Activated CD8-positive, alpha-beta T cell treated with anti-CD3 and anti-CD28 coated beads for 36 hours (primary cell): Measurements from ENCODE around the gene UBTF. TPM values are rescaled to one million over a fixed set of nuclear protein-coding genes. Genes with fewer than 3 reads are reported as not detected.

Source experiments
- ATAC-seq: fragments of 200-7000 bp; cut with Tn5 transposase; one replicate; pipeline ENCODE4 v1.10.0; 2021; ENCODE audit warnings: mild to moderate bottlenecking, moderate library complexity
- CTCF ChIA-PET: fragments of 350-600 bp; sonication (Branson Sonifier 250); formaldehyde crosslinking; loops from one replicate; lab custom pipeline; 2021; ENCODE audit warnings: antibody characterized with exemption; lab: Charles Lee
- POLR2A ChIA-PET: fragments of 350-600 bp; sonication (Branson Sonifier 250); formaldehyde crosslinking; loops from one replicate; lab custom pipeline; 2021; ENCODE audit warnings: antibody characterized with exemption; lab: Charles Lee
- DNase-seq: peaks from one replicate; pipeline ENCODE4 v3.0.0-alpha.2; 2020
- H3K27ac Mint-ChIP-seq: one replicate; pipeline ENCODE4 v1.8.0; 2021; ENCODE audit warnings: mild to moderate bottlenecking, mixed read lengths
- H3K27me3 Mint-ChIP-seq: one replicate; pipeline ENCODE4 v1.8.0; 2021; ENCODE audit warnings: mixed read lengths
- H3K36me3 Mint-ChIP-seq: one replicate; pipeline ENCODE4 v1.8.0; 2021; ENCODE audit warnings: low read depth, mixed read lengths
- H3K4me1 Mint-ChIP-seq: one replicate; pipeline ENCODE4 v1.8.0; 2021; ENCODE audit warnings: low read depth, mixed read lengths
- H3K4me3 Mint-ChIP-seq: one replicate; pipeline ENCODE4 v1.8.0; 2021; ENCODE audit warnings: mild to moderate bottlenecking, moderate library complexity, mixed read lengths
- H3K9me3 Mint-ChIP-seq: one replicate; pipeline ENCODE4 v1.8.0; 2021; ENCODE audit warnings: mixed read lengths
- intact Hi-C: fragments of 100-400 bp; cut with micrococcal nuclease; formaldehyde crosslinking; loops from one replicate; pipeline ENCODE4 v1.10.0; 2022
- total RNA-seq, 2 experiments: library from RNA; stranded (reverse); gene quantifications; one replicate each; pipeline ENCODE4 v1.2.3, GENCODE V29; 2021
- TF ChIP-seq, protein P1 (sequence below): fragments of 200-600 bp; IDR thresholded peaks from one replicate; pipeline ENCODE4 v1.8.0; 2022; ENCODE audit warnings: antibody characterized with exemption, mild to moderate bottlenecking

UBTF gene
- total RNA-seq, 2 experiments from 2014 or later: 129 to 135 TPM

DNA sequence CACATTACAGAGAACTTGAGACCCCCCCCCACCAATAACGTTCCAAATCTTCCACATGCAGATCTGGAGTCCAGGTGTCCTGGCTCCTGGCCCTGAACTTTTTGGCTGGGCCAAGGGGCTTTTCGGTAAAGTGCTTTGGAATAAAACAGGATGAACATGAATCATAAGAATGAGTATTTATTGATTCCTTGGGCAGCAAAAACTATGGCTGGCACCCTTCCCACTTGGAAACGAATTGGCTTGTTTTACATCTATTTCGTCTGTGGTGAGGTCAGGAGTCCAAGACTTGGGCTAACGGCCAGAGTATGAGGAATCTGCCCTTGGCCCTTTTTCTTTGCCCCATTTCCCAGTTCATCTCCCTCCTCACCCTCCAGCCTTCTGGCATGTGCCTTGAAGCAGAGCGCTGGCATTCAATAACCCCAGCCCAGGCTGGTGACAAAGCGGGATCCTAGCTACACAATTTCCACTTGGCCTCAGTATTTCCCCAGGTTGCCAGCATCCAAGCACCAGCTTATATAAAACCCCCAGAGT, 4.1 kb upstream of the UBTF start:
- peaks cover 4% of the 10 kb centered on the region for H3K36me3 Mint-ChIP-seq
- CTCF ChIA-PET: interaction anchor here (1.2 to 1.5 kb wide), 2 partner anchors 23 to 135 kb away, joined by 3 read pairs; no protein-coding TSS in a partner anchor
- no peaks in the 10 kb centered on the region for H3K27me3 Mint-ChIP-seq
- POLR2A ChIA-PET: interaction anchor here (1.0 kb wide), 1 partner anchor 95 kb away, joined by 3 read pairs; no protein-coding TSS in a partner anchor
- DNase-seq: no peak
- TF ChIP-seq, protein P1, sequence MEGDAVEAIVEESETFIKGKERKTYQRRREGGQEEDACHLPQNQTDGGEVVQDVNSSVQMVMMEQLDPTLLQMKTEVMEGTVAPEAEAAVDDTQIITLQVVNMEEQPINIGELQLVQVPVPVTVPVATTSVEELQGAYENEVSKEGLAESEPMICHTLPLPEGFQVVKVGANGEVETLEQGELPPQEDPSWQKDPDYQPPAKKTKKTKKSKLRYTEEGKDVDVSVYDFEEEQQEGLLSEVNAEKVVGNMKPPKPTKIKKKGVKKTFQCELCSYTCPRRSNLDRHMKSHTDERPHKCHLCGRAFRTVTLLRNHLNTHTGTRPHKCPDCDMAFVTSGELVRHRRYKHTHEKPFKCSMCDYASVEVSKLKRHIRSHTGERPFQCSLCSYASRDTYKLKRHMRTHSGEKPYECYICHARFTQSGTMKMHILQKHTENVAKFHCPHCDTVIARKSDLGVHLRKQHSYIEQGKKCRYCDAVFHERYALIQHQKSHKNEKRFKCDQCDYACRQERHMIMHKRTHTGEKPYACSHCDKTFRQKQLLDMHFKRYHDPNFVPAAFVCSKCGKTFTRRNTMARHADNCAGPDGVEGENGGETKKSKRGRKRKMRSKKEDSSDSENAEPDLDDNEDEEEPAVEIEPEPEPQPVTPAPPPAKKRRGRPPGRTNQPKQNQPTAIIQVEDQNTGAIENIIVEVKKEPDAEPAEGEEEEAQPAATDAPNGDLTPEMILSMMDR: no peak
- intact Hi-C loops: no loop called here
- no peaks in the 10 kb centered on the region for H3K9me3 Mint-ChIP-seq
- no peak overlapping the region for H3K4me3 Mint-ChIP-seq
- no peak overlapping the region for H3K27ac Mint-ChIP-seq
- peaks cover 4% of the 10 kb centered on the region for H3K4me1 Mint-ChIP-seq
- ATAC-seq: no peak

DNA sequence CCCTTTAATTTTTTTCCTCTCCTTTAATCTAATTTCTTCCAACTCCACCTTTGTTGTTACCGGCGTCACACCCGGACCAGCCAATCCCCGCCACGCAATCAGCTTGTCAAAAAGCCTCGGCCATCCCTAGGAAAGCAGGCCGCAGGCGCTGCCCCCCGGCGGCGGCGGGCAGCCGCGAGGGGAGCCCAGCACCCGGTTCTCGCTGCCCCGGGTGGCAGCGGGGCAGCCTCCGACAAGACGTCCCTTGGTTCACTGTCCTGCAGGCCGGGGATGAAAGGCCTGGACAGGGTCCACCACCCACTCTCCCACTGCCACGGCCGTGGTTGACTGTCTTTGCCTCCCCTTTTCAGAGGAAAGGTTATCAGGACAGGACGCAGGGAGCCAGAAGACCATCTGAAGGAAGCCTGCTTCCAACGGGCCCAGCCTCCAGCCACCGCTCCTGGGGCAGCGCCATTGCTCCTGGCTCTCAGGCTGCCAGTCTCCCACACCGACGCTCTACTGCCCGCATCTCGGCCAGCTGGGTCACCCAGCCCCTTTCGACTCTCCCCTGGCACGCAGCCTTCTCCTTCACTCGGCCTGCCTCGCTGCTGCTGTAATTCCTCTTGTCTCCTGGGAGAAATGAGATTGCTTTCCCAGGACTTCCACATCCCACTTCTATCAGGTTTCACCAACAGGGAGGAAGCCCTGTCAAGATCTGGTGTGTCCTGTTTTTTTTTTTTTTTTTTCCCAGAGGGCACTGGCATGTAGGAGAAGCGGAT, 2.8 kb upstream of the UBTF start:
- peaks cover 4% of the 10 kb centered on the region for H3K4me1 Mint-ChIP-seq
- DNase-seq (peak; percentile 76), ATAC-seq (no peak)
- no peaks in the 10 kb centered on the region for H3K9me3 Mint-ChIP-seq
- CTCF ChIA-PET: interaction anchor here (0.7 to 5.0 kb wide), 9 partner anchors 12 to 123 kb away, joined by 3 to 53 read pairs (median 3); no protein-coding TSS in a partner anchor
- TF ChIP-seq, protein P1: no peak
- intact Hi-C loops: no loop called here
- H3K36me3 Mint-ChIP-seq: peaks cover 12% of the 10 kb centered on the region
- peak overlapping the region; percentile 89 for H3K27ac Mint-ChIP-seq
- H3K27me3 Mint-ChIP-seq: no peaks in the 10 kb centered on the region
- POLR2A ChIA-PET: interaction anchor here (0.6 to 8.1 kb wide), 13 partner anchors 9 to 1675 kb away, joined by 3 to 58 read pairs (median 13); partner anchors contain the start of genes ATXN7L3, SLC25A39 and TMUB2
- peak overlapping the region; percentile 86 for H3K4me3 Mint-ChIP-seq

DNA sequence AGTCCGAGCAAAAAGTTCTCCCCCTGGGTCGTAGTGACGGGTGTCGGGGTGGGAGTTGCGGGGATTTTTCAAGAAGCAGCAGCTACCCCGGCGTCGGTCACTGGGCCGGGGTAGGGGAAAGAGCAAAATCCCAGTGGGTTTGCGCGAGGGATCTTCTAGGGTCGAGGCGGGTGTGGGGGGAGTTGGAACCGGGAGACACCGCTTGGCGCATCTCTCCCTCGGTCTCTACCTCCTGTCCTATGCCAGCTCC, 2.3 kb upstream of the UBTF start:
- POLR2A ChIA-PET: interaction anchor here (0.6 to 8.1 kb wide), 14 partner anchors 9 to 1676 kb away, joined by 3 to 58 read pairs (median 10); partner anchors contain the start of genes ATXN7L3, SLC25A39 and TMUB2
- Mint-ChIP-seq H3K4me1 (peaks cover 4% of the 10 kb centered on the region), H3K27ac (peak overlapping the region; percentile 89), H3K27me3 (no peaks in the 10 kb centered on the region), H3K4me3 (peak overlapping the region; percentile 86), H3K36me3 (peaks cover 17% of the 10 kb centered on the region), H3K9me3 (no peaks in the 10 kb centered on the region)
- ATAC-seq: no peak
- TF ChIP-seq, protein P1: no peak
- intact Hi-C loops: no loop called here
- CTCF ChIA-PET: interaction anchor here (0.7 to 5.0 kb wide), 11 partner anchors 12 to 133 kb away, joined by 3 to 53 read pairs (median 3); no protein-coding TSS in a partner anchor
- no peak for DNase-seq

DNA sequence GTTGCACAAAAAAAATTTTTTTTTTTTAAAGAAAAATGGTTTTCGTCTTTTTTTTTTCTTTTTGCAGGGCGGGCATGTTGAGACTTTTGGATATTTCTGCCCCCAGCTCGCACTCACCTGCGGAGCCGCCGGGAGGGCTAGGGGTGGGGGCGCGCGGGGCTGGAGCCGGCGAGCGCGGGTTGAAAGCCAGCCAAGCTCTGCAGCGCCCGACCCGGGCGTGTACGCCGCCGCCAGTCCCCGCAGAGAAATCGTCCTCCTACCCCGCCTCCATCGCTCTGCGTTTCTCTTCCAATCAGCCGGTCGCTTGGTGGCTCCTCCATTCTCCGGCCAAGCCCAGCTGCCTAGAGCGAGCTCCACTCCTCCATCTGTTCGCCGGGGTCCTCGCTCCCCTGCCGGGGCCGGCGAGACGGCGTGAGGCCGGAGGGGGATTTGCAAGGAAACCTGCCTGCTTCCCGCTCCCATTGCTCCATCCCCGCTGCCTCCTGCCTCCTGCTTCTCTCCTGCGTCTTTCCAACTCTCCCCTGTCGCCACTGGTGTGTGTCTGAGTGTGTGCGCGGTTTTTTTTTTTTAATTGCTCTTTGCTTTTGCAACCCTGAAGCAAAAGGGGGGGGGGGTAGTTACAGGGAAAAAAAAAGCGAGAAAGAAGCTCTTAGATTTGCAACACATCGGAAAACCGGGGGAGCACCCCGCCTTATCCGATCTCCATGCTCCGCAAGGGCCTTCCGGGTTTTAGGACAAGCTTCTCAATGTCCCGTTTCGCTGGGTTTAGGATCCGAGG, 1.8 kb upstream of the UBTF start:
- H3K36me3 Mint-ChIP-seq: peaks cover 23% of the 10 kb centered on the region
- ATAC-seq (peak; percentile 11), DNase-seq (peak; percentile 76)
- intact Hi-C loops: no loop called here
- H3K9me3 Mint-ChIP-seq: no peaks in the 10 kb centered on the region
- H3K4me1 Mint-ChIP-seq: peaks cover 9% of the 10 kb centered on the region
- H3K4me3 Mint-ChIP-seq: peak overlapping the region; percentile 86
- POLR2A ChIA-PET: interaction anchor here (0.6 to 8.1 kb wide), 20 partner anchors 10 to 1676 kb away, joined by 3 to 58 read pairs (median 4); partner anchors contain the start of genes ATXN7L3, SLC25A39 and TMUB2
- no peaks in the 10 kb centered on the region for H3K27me3 Mint-ChIP-seq
- TF ChIP-seq, protein P1: no peak
- CTCF ChIA-PET: interaction anchor here (0.7 to 5.0 kb wide), 13 partner anchors 12 to 133 kb away, joined by 3 to 53 read pairs (median 3); no protein-coding TSS in a partner anchor
- peak overlapping the region; percentile 89 for H3K27ac Mint-ChIP-seq
